ENCODE measurements around the gene GIPC1.
"Not testable (repeated sequence)": the region's sequence is repeated elsewhere in the genome, so short reads cannot be mapped to it uniquely, and the experiment has no call there.

The GIPC1 gene

GRCh38 chr19:14496029-14496833 is at the start of gene GIPC1:
Gene GIPC1, minus strand, starts transcription at chr19:14496127. Its CDS starts 13,151 bp downstream, at chr19:14482976.
- in situ Hi-C loops (cut with MboI; ENCODE audit: low sequenced_read_pairs) = no loop called here

DNA sequence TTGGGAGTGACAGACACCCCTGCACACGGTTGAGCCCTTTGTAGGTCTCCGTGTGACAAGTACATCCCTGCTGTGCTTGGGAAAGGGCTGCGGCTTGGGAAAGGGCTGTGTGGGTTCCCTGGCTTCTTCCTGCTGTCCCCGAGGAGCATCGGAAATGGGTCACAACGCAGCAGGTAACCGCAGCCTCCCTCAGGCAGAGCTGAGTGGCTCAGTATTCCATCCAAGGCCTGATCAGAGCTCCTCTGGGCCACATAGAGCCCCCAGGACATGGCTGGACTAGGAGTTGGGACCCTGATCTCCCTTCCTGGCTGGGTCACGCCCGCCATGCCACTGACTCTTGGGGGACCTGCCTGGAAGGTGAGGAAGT is 49.8 kb upstream of the GIPC1 start:
- in situ Hi-C loops (cut with MboI; ENCODE audit: low sequenced_read_pairs) = no loop called here

DNA sequence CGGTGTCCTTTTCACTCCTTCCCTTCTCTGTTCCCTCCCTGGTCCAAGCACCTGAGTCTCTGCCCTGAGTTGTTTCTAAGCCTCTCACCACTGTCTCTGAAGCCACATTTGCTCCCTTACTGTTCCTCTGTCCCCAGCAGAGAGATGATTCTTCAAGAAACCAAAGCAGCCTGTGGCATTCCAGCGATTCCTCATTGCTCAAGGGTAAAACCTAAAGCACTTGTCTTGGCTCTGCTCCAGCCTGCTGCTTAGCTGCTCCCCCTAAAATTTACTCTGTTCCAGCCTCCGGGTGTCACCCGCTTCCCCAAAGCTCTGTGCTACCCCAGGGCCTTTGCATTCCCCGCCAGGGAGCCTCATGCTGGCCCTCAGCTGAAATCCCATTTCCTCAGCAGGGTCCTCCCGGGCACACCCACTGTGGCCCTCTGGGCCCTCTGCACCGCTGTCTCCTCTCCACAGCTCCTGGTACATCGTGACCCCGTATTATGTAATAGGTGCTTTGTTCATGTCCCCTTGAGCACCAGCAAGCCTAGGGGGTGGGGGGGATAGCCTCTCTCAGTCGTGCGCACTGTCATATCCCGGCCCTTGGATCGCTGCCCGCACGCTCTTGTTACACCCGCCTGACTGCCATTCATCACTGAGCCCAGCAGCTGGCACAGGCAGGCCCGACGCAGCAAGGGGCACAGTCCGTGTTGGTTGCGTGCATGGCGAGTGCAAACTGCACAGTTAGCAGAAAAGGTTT is 49.2 kb upstream of the GIPC1 start:
- in situ Hi-C loops (cut with MboI; ENCODE audit: low sequenced_read_pairs) = no loop called here

DNA sequence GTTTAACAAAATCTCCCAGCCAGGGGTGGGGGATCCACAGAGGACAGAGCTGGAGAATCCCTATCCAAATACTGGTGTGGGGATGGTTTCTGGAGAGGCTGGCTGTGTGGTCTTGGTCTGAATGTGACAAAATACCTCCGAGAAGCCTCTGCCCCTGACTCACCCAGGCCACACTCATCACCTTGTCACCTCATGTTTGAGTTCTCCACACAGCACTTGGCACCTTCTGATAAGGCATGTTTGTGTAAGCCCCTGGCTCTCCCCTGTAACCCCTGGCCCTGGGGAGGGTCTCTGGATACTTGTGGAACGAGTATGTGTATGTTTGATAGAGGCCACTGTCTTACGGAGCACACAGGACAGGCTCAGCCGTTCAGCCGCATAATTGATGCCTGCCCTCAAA is 48.1 kb upstream of the GIPC1 start:
- in situ Hi-C loops (cut with MboI; ENCODE audit: low sequenced_read_pairs) = no loop called here

DNA sequence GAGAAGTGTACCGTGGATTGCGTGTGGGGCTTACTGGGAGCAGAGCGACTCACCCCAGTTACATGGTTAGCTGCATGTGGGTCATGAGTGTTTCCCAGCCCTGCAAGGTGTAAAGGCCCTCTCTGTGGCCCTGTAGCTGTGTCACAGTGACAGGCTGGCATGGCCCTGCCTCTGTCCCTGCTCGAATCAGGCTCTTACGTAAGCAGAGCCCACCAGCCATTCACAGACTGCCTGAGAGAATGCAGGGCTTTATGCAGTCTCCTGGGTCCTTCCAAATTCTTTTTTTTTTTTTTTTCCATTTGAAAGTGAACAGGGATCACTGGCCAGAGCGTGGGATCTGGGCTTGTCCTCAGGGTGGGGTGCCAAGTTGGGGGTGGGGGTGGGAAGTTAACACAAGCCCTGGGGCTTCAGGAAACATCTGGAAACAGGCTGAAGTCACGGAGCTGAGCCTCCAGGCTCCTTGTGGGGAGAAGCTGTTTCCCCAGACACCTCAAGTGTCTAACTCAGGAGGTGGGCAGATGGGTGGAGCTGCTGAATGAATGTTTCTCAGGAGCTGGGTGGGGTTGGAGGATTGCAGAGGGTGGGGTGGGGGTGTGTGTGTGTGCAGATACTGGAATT is 46.9 kb upstream of the GIPC1 start:
- in situ Hi-C loops (cut with MboI; ENCODE audit: low sequenced_read_pairs) = no loop called here

DNA sequence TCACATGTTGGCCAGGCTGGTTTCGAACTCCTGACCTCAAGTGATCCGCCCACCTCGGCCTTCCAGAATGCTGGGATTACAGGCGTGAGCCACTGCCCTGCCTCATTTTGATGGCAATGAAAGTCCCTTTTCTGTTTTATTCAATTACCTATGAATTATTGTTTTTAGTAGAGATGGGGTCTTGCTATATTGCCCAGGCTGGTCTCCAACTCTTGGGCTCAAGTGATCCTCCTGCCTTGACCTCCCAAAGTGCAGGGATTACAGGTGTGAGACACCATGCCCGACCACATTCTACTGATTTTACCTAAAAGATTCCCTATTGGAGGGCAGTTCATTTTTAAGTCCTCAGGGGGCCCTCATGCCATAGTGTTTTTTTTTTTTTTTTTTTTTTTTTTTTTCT is 46.1 kb upstream of the GIPC1 start:
- in situ Hi-C loops (cut with MboI; ENCODE audit: low sequenced_read_pairs) = not testable (repeated sequence)

GRCh38 chr19:14540741-14541525 is 45.0 kb upstream of the GIPC1 start:
- in situ Hi-C loops (cut with MboI; ENCODE audit: low sequenced_read_pairs) = no loop called here

DNA sequence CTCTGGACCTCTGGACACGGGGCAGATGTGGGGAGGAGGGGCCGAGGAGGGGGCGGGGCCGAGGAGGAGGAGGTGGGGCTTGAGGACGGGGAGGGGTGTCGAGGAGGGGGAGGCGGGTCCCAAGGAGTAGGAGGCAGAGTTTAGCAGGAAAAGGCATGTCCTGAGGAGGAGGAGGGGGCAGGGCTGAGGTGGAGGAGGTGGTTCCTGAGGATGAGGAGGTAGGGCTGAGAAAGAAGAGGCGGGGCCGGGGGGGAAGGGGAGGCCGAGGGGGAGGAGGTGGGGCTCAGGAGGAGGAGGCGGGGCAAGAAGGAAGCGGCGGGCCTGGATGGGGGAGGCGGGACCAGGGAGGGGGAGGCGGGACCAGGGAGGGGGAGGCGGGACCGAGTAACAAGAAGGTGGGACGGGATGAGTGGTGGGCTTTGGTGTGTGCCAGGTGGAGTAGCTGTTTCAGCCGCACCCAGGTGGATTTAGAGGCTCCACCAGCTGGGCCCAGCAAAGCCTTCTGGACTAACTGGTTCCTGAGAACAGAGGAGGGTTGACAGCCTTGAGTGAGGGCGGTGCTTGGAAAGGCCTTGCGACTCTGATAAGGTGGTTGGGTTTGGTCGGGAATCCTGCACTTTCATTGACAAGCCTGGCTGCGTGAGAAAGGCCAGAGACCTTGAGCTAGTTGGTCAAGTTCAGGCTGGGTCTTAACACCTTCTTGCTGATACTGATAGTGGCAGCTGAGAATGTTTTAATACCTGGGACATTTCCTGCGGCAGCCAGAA is 41.2 kb upstream of the GIPC1 start:
- in situ Hi-C loops (cut with MboI; ENCODE audit: low sequenced_read_pairs) = no loop called here

- in situ Hi-C loops (cut with MboI; ENCODE audit: low sequenced_read_pairs) = no loop called here
Observed at GRCh38 chr19:14533450-14533849, 37.5 kb upstream of the GIPC1 start.

DNA sequence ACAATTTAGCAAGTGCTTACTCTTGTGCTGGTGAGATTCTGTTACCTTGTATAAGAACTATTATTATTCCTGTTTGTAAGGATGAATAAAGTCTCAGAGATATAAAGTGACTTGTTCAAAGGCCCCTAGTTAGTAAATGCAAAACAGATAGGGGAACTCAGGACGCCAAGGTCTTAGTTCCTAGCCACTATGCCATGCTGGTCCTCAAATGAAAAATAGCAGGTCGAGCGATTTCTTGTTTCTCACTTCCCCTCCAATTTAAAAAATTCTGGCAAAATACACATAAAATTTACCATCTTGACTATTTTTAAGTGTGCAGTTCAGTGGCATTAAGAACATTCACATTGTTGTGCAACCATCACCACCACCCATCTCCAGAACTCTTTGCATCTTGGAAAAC is 34.6 kb upstream of the GIPC1 start:
- in situ Hi-C loops (cut with MboI; ENCODE audit: low sequenced_read_pairs) = no loop called here

DNA sequence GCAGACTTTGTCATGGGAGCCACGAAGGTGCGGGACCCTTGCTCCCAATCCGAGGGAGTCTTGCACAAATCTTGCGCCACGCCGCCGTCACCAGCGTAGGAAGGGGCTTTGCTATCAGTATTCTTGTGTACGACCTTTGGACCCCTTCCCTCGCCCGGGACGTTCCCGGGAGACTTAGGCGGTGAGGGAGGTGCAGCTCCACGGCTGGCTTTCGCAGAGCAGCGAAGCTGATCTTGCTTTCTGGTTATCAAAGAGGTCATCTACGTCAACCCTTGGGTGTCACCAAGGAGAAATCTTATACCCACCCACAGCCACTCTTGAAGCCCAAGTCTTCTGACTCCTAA is 34.0 kb upstream of the GIPC1 start:
- in situ Hi-C loops (cut with MboI; ENCODE audit: low sequenced_read_pairs) = no loop called here

- in situ Hi-C loops (cut with MboI; ENCODE audit: low sequenced_read_pairs) = no loop called here
Observed at GRCh38 chr19:14529254-14530004, 33.5 kb upstream of the GIPC1 start, which contains the start of gene TECR. Gene TECR, plus strand, starts transcription at chr19:14529594. Its CDS starts 103 bp downstream, at chr19:14529697.

GRCh38 chr19:14528419-14529253 is 32.7 kb upstream of the GIPC1 start:
- in situ Hi-C loops (cut with MboI; ENCODE audit: low sequenced_read_pairs) = no loop called here

GRCh38 chr19:14526423-14526822 is 30.5 kb upstream of the GIPC1 start:
- in situ Hi-C loops (cut with MboI; ENCODE audit: low sequenced_read_pairs) = no loop called here

- in situ Hi-C loops (cut with MboI; ENCODE audit: low sequenced_read_pairs) = no loop called here
Observed at GRCh38 chr19:14525729-14526128, 29.8 kb upstream of the GIPC1 start.

GRCh38 chr19:14520543-14520942 is 24.6 kb upstream of the GIPC1 start:
- in situ Hi-C loops (cut with MboI; ENCODE audit: low sequenced_read_pairs) = no loop called here

- in situ Hi-C loops (cut with MboI; ENCODE audit: low sequenced_read_pairs) = no loop called here
Observed at GRCh38 chr19:14519860-14520407, 24.0 kb upstream of the GIPC1 start.

DNA sequence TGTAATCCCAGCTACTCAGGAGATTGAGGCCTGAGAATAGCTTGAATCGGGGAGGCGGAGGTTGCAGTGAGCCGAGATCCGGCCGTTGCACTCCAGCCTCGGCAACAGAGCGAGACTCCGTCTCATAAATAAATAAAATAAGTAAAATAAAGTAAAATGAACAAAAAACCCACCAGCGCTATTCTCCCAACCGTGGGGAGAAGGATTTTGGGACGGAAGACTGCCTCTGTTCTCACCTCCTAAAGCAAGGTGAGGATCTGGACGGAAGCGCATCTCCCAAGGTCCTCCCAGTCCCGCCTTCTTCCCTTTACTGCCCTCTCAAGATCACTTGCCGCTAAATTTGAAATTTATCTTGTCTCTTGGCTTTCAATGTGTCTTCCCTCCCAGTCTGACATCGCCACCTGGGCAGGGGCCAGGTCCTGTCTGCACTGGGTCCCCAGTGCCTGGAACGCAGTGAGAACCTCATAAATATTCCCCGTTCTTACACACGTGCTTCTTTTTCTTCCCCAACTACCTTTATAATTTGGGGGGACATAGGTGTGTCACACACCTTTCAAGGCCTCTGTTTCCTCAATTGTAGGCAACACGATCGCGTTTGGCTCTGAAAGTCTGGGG is 23.4 kb upstream of the GIPC1 start:
- in situ Hi-C loops (cut with MboI; ENCODE audit: low sequenced_read_pairs) = no loop called here

All from HL-60/S4 treated with phorbol 12-myristate 13-acetate at 8.2 ng/mL for 4 days and 3 days (cell line).